Large intestine (tissue), 12 donors: ENCODE data around the gene C1RL. TPM values are rescaled to one million over a fixed set of nuclear protein-coding genes. Genes with fewer than 3 reads are reported as not detected.
A peak's percentile ranks its signal among the peaks of the same experiment; 100 is the strongest.

Experiments
- DNase-seq, 2 donors: peaks; one replicate each; pipeline versions ENCODE4 v3.0.0 to v3.0.0-alpha.2; 2013
- H3K27ac ChIP-seq: one replicate; pipeline ENCODE4 v1.5.1; 2013; ENCODE audit warnings: low read length
- H3K27me3 ChIP-seq: 2 replicates; pipeline ENCODE4 v1.6.1; 2013; ENCODE audit warnings: low read length; ENCODE audit not compliant: control insufficient read depth, insufficient read depth
- H3K36me3 ChIP-seq: 2 replicates; pipeline ENCODE4 v1.6.1; 2013; ENCODE audit warnings: low read length; ENCODE audit not compliant: control insufficient read depth, insufficient read depth
- H3K4me1 ChIP-seq: one replicate; pipeline ENCODE4 v1.6.1; 2013; ENCODE audit warnings: low read length; ENCODE audit not compliant: control insufficient read depth, insufficient read depth
- H3K4me3 ChIP-seq: one replicate; pipeline ENCODE4 v1.5.1; 2013; ENCODE audit warnings: low read length
- H3K9me3 ChIP-seq: one replicate; pipeline ENCODE4 v1.6.1; 2013; ENCODE audit warnings: mild to moderate bottlenecking, low read depth, low read length, moderate library complexity; ENCODE audit not compliant: control insufficient read depth
- WGBS: methylation state at CpG from one replicate; pipeline ENCODE4 v1.1.5; 2013; ENCODE audit warnings: low lambda C conversion rate; ENCODE audit not compliant: insufficient coverage; 5-methylcytosine and 5-hydroxymethylcytosine counted together
- long read RNA-seq, 11 donors: transcript quantifications; one replicate each; lab custom pipeline, GENCODE V29; 2026
- polyA plus RNA-seq: library from polyadenylated mRNA; unstranded; fragments of 120-200 nt; gene quantifications from one replicate; pipeline ENCODE4 v1.2.1, GENCODE V29; 2013

The C1RL gene, protein sequence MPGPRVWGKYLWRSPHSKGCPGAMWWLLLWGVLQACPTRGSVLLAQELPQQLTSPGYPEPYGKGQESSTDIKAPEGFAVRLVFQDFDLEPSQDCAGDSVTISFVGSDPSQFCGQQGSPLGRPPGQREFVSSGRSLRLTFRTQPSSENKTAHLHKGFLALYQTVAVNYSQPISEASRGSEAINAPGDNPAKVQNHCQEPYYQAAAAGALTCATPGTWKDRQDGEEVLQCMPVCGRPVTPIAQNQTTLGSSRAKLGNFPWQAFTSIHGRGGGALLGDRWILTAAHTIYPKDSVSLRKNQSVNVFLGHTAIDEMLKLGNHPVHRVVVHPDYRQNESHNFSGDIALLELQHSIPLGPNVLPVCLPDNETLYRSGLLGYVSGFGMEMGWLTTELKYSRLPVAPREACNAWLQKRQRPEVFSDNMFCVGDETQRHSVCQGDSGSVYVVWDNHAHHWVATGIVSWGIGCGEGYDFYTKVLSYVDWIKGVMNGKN
- 76.8 TPM for polyA plus RNA-seq
- long read RNA-seq, donor 1, transcript C1RL-201 (6 exons, 3,394 nt): major isoform, 8 of 10 reads
- long read RNA-seq, donor 1, partial matches to known transcripts: 0 of 10 reads
- long read RNA-seq, donor 1, other reads (novel, unspliced or antisense): 0 of 10 reads
- long read RNA-seq, donor 2, transcript C1RL-209 (2 exons, 539 nt): minor isoform, 5 of 22 reads
- long read RNA-seq, donor 2, transcript C1RL-201 (6 exons, 3,394 nt): major isoform, 7 of 22 reads
- long read RNA-seq, donor 2, partial matches to known transcripts: 5 of 22 reads
- long read RNA-seq, donor 2, other reads (novel, unspliced or antisense): 0 of 22 reads
- long read RNA-seq, donor 3: 0 reads
- long read RNA-seq, donor 4, partial matches to known transcripts: 0 of 2 reads
- long read RNA-seq, donor 4, other reads (novel, unspliced or antisense): 0 of 2 reads
- long read RNA-seq, donor 5, partial matches to known transcripts: 0 of 5 reads
- long read RNA-seq, donor 5, other reads (novel, unspliced or antisense): 0 of 5 reads
- long read RNA-seq, donor 6, partial matches to known transcripts: 0 of 5 reads
- long read RNA-seq, donor 6, other reads (novel, unspliced or antisense): 0 of 5 reads
- long read RNA-seq, donor 7, partial matches to known transcripts: 32 of 34 reads
- long read RNA-seq, donor 7, other reads (novel, unspliced or antisense): 0 of 34 reads
- long read RNA-seq, donor 8, partial matches to known transcripts: 62 of 70 reads
- long read RNA-seq, donor 8, other reads (novel, unspliced or antisense): 0 of 70 reads
- long read RNA-seq, donor 9, transcript C1RL-201 (6 exons, 3,394 nt): minor isoform, 5 of 18 reads
- long read RNA-seq, donor 9, transcript C1RL-207 (2 exons, 354 nt): major isoform, 6 of 18 reads
- long read RNA-seq, donor 9, partial matches to known transcripts: 6 of 18 reads
- long read RNA-seq, donor 9, other reads (novel, unspliced or antisense): 0 of 18 reads
- long read RNA-seq, donor 10, transcript C1RL-201 (6 exons, 3,394 nt): major isoform, 6 of 23 reads
- long read RNA-seq, donor 10, partial matches to known transcripts: 12 of 23 reads
- long read RNA-seq, donor 10, other reads (novel, unspliced or antisense): 0 of 23 reads
- long read RNA-seq, donor 11, partial matches to known transcripts: 5 of 13 reads
- long read RNA-seq, donor 11, other reads (novel, unspliced or antisense): 0 of 13 reads

DNA sequence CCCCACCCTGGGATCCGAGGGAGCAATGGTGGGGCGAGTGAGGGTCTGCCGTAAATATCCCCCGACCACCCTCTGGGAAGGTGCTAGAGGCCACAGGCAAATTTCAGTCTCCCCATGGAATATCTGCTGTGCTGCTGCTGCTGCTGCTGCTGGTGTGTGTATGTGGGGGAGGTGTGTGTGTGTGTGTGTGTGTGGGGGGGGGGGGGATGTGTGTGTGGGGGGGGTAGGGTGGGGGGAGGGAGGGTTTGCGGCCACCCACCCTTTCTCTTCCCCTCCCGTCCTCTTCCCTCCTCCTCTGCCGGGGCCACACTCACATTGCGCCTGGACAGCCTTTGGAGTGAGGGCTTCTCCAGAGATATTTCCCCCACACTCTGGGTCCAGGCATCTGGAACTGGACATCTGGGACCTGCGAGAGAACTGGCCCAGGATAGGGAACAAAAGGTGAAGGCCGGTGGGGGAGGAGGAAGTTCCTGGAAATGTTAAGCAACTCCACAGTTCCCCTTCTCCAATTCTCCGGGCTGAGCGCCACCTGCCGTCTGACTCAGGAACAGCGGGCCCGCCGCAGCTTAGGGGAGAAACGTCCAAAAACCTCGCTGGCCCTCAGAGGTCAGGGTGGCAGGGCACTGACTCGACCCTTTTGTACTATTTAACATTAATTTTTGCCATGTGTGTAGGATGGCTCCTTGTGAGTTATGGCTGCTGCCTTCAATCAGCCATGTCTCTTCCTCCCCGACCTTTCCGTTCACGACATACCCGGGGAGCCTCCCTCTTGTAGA lies at the start of gene C1RL:
TSS of gene C1RL (minus strand) at position 419 of the 776 bp plus-strand sequence. CDS start at position 385, 34 bp downstream.
- peak; percentile 82 to 89 for DNase-seq
- no CpG with 5 or more reads among the region's 23 CpGs for WGBS
- Histone ChIP-seq H3K9me3 (no peaks in the 10 kb centered on the region), H3K4me1 (peaks cover 9% of the 10 kb centered on the region), H3K27me3 (no peaks in the 10 kb centered on the region), H3K4me3 (peak within 1 kb of the TSS; percentile 62), H3K36me3 (no peaks in the 10 kb centered on the region), H3K27ac (peak within 1 kb of the TSS; percentile 90)

DNA sequence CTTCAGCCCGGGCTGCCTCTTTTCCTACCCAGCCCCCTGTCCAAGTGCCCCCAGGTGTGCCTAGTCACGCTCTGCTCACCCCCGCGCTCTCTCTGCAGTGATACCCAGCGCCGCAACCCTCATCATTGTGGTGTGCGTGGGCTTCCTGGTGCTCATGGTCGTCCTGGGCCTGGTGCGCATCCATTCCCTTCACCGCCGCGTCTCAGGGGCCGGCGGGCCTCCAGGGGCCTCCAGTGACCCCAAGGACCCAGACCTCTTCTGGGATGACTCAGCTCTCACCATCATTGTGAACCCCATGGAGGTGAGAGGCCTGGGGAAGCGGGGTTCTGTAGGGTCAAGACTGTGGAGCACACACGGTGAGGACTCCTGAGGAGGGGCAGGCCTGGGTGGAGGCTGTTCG lies 48.4 kb upstream of the C1RL start:
- 100% methylated on average over 2 of the region's 17 CpGs for WGBS
- Histone ChIP-seq H3K9me3 (no peaks in the 10 kb centered on the region), H3K27me3 (no peaks in the 10 kb centered on the region), H3K27ac (no peak overlapping the region), H3K36me3 (peaks cover 37% of the 10 kb centered on the region), H3K4me3 (no peak overlapping the region), H3K4me1 (peaks cover 7% of the 10 kb centered on the region)
- DNase-seq: no peak

DNA sequence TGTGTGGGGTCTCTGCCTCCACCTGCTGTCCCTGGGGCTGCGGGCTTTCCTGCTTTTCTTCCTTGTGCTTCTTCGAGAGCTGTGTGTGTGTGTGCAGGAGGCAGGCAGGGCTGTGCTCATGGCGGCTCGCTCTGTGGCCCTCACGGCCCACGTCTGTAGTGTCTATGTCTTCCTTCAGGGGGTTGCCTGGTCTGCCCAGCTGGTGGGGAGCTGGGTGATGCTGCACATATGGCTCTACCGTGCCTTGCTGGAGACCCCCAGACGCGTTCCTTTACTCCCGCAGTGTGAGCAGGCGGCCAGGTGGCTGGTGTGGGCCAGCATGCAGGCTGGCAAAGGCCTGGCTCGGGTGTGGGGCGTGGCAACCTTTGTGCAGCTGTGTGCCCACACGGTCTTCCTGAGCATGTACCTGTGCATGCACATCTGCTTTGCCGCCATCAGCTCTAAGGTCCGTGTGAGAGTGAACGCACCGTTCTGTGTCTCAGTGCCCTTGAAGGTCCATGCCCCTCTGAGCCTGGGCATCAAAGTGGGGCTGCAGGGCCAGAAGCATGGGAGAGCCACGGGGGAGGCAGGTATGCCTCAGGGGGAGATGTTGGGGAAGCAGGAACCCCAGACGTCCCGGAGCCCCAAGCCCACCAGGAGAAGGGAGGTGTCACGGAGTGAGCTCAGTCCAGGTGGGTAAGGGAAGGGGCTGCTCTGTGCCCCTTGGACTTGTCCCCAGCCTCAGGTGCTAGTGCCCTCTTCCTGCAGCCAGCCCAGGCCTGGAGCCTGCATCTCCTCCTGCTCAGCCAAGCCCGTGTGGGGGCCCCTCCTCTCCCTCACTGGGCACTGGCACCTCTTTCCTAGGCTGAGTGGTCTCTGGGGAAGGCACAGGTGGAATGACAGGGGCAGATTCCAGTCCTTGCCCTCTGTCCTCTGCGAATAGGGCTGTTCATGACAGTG lies 47.5 kb upstream of the C1RL start:
- no CpG with 5 or more reads among the region's 24 CpGs for WGBS
- no peak overlapping the region for H3K4me3 ChIP-seq
- H3K36me3 ChIP-seq: peaks cover 40% of the 10 kb centered on the region
- no peaks in the 10 kb centered on the region for H3K9me3 ChIP-seq
- peaks cover 7% of the 10 kb centered on the region for H3K4me1 ChIP-seq
- H3K27ac ChIP-seq: no peak overlapping the region
- DNase-seq: no peak
- no peaks in the 10 kb centered on the region for H3K27me3 ChIP-seq

DNA sequence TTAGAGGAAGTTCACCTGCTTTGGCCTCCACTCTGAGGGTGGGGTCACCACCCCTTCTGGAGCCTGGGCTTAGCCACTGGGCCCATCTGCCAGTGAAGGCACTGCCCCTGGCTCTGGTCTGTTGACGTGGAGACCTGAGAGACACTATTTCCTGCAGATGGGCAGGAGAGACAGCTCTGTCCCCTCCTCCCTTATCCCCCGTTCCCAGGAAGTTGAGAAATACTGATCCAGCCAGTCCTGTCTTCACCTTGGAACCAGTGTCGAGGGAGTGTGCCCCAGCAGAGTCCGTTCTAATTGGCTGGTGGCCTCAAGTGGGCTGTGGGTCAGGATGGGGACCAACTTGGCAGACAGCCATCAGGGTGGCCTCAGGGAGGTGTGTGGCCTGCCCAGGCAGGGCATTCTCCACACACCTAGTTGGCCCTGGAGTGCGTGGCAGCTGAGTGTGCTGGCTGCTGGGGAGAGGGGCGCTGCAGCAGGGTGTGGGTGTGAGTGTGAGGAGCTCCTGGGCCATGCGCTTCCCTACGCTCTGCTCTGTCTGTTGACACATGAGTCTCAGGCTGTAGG lies 46.5 kb upstream of the C1RL start:
- peaks cover 48% of the 10 kb centered on the region for H3K36me3 ChIP-seq
- peaks cover 7% of the 10 kb centered on the region for H3K4me1 ChIP-seq
- peak; percentile 41 to 58 for DNase-seq
- no peak overlapping the region for H3K4me3 ChIP-seq
- H3K27me3 ChIP-seq: no peaks in the 10 kb centered on the region
- WGBS: no CpG with 5 or more reads among the region's 8 CpGs
- peak overlapping the region; percentile 17 for H3K27ac ChIP-seq
- no peaks in the 10 kb centered on the region for H3K9me3 ChIP-seq

DNA sequence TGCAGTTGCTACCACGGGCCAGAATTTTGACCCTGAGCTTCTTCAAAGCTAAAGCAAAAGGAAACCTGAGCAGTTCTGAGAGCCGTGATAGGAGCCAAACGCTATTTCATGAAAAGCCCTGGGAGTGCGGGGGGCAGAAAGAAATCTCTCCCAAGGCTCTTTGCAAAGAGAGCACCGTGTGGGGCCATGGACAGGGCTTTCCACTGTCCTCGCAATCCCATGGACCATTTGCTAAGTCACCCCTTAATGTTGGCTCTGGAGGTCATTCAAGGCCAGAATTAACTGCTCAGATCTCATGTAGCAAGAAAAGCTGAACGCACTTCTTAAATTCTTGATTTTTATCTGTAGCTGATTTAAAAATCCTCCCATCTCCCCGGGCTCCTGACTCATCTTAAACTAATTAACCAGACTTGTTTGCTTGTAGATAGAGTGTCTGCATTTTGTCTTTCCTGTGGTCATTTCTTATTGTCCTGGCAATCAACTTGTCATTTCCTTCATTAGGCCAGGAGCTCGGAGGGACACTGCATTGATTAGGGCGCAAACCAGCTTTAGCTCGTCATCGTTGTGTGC lies 46.0 kb upstream of the C1RL start:
- no peak for DNase-seq
- no CpG with 5 or more reads among the region's 12 CpGs for WGBS

DNA sequence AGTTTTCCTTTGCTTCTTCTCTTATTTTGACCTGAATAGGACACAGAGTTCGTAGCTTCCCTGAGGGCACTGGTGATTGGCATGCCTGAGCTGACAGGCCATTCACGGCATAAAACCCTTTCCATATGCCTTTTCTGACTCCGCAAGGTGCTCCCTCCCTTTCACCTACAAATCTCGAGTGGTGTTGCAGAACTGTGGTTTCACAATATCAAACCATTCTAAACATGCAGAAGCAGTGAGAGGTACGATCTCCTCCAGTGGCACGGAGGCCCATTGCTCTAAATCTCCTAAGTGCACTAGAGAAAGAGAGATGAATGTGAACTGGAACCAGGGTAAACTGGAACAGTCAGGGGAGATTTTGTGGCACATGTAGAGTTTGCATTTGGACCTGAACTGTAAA lies 45.0 kb upstream of the C1RL start:
- DNase-seq: no peak
- Histone ChIP-seq H3K36me3 (peaks cover 63% of the 10 kb centered on the region), H3K4me3 (no peak overlapping the region), H3K27me3 (no peaks in the 10 kb centered on the region), H3K9me3 (no peaks in the 10 kb centered on the region), H3K4me1 (peaks cover 7% of the 10 kb centered on the region), H3K27ac (no peak overlapping the region)
- no CpG with 5 or more reads among the region's 6 CpGs for WGBS

More for the DNA sequence above, 46.0 kb upstream of the C1RL start:
- peak overlapping the region; percentile 17 for H3K27ac ChIP-seq
- no peaks in the 10 kb centered on the region for H3K9me3 ChIP-seq
- no peaks in the 10 kb centered on the region for H3K27me3 ChIP-seq
- H3K4me1 ChIP-seq: peaks cover 7% of the 10 kb centered on the region
- peaks cover 53% of the 10 kb centered on the region for H3K36me3 ChIP-seq
- no peak overlapping the region for H3K4me3 ChIP-seq

DNA sequence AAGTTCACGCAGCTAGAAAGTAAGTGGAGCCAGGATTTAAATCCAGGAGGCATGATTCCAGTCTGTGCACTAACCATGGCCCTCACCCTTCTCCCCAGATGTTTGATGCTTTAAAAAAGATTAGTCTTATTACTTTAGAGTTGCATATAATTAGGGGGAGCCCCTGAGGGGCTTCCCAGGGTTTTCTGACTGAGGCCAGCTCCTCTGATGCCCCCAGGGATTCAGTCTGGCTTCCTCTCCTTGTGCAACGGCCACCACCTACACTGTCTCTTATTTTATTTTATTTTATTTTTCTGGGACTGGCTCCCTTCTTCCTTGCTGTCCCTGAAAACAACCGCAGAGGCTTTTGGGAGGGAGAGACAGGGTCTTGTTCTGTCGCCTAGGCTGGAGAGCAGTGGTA lies 43.8 kb upstream of the C1RL start:
- WGBS: no CpG with 5 or more reads among the region's 4 CpGs
- Histone ChIP-seq H3K36me3 (peaks cover 64% of the 10 kb centered on the region), H3K27me3 (no peaks in the 10 kb centered on the region), H3K9me3 (no peaks in the 10 kb centered on the region), H3K4me1 (peaks cover 7% of the 10 kb centered on the region), H3K27ac (no peak overlapping the region), H3K4me3 (no peak overlapping the region)
- no peak for DNase-seq

DNA sequence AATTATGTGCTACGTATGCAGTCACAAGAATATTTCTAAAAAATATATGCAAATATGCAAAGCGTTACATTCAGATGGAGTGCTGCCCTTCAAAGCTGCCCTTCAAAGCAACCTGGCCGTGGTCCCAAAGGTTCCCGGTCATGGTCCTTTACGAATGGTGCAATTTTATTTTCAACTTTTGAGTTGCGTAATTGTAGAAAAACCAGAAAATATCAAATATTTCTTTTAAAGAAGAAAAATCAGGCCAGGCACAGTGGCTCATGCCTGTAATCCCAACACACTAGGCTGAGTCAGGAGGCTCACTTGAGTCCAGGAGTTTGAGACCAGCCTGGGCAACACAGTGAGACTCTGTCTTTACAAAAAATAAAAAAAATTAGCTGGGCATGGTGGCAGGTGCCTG lies 42.5 kb upstream of the C1RL start:
- peaks cover 61% of the 10 kb centered on the region for H3K36me3 ChIP-seq
- H3K27ac ChIP-seq: no peak overlapping the region
- no peaks in the 10 kb centered on the region for H3K27me3 ChIP-seq
- WGBS: 93% methylated on average over 3 of the region's 6 CpGs
- no peak for DNase-seq
- no peak overlapping the region for H3K4me3 ChIP-seq
- no peaks in the 10 kb centered on the region for H3K9me3 ChIP-seq
- peaks cover 7% of the 10 kb centered on the region for H3K4me1 ChIP-seq
